H1 (cell line): ENCODE results near the gene RPGR. TPM values are rescaled to one million over a fixed set of nuclear protein-coding genes. Genes with fewer than 3 reads are reported as not detected.
A peak's percentile ranks its signal among the peaks of the same experiment; 100 is the strongest.

Source experiments
- CTCF ChIA-PET: fragments of 300-600 bp; sonication (Branson Sonifier 250); formaldehyde crosslinking; loops from one replicate; lab custom pipeline; 2021; ENCODE audit not compliant: partially characterized antibody; lab: Charles Lee
- POLR2A ChIA-PET: fragments of 300-600 bp; sonication (Branson Sonifier 250); formaldehyde crosslinking; loops from one replicate; lab custom pipeline; 2021; ENCODE audit warnings: inconsistent platforms; ENCODE audit not compliant: partially characterized antibody; lab: Charles Lee
- DNase-seq, 2 experiments: peaks; one replicate each; pipeline versions ENCODE4 v3.0.0 to v3.0.0-alpha.2; 2010 to 2022; ENCODE audit warnings: low spot score in 2 of 2, low read depth in 1 of 2, mixed read lengths in 1 of 2
- FAIRE-seq: peaks from 2 replicates; lab custom pipeline; 2011; peaks lifted over from hg19 to GRCh38; lab: Jason Lieb, UNC
- H2AFZ ChIP-seq: 2 replicates; pipeline ENCODE4 v1.8.1; 2012; ENCODE audit warnings: low read length, inconsistent platforms
- H2AK5ac ChIP-seq: 2 replicates; pipeline ENCODE4 v1.6.1; 2013; ENCODE audit warnings: low read depth, low read length
- H2BK120ac ChIP-seq: replicated peaks from 2 replicates; pipeline ENCODE3; 2013; ENCODE audit warnings: low read depth, low read length, inconsistent platforms
- H2BK12ac ChIP-seq: 2 replicates; pipeline ENCODE4 v1.6.1; 2013; ENCODE audit warnings: low read depth, low read length
- H2BK15ac ChIP-seq: 2 replicates; pipeline ENCODE4 v1.6.1; 2013; ENCODE audit warnings: low read length
- H2BK20ac ChIP-seq: 2 replicates; pipeline ENCODE4 v1.6.1; 2013; ENCODE audit warnings: low read length
- H2BK5ac ChIP-seq: 2 replicates; pipeline ENCODE4 v1.6.1; 2013; ENCODE audit warnings: low read depth, low read length
- H3K14ac ChIP-seq: 2 replicates; pipeline ENCODE4 v1.6.1; 2013; ENCODE audit warnings: inconsistent platforms; ENCODE audit not compliant: insufficient read length
- H3K18ac ChIP-seq: 2 replicates; pipeline ENCODE4 v1.6.1; 2013; ENCODE audit warnings: low read length; ENCODE audit errors: extremely low read depth
- H3K23ac ChIP-seq: 2 replicates; pipeline ENCODE4 v1.6.1; 2013; ENCODE audit warnings: inconsistent platforms; ENCODE audit not compliant: insufficient read length
- H3K23me2 ChIP-seq: 2 replicates; pipeline ENCODE4 v1.6.1; 2013; ENCODE audit warnings: low read depth, low read length
- H3K27ac ChIP-seq: 2 replicates; pipeline ENCODE4 v1.6.1; 2011; ENCODE audit warnings: low read depth, low read length, inconsistent platforms
- H3K27me3 ChIP-seq, 4 experiments: replicated peaks in 1 of 4; 1 replicate in 1 of 4; 2 replicates in 3 of 4; pipeline versions ENCODE4 v1.6.1 to v1.8.1; 2011 to 2013; ENCODE audit warnings: low read length in 3 of 4, mild to moderate bottlenecking in 3 of 4, inconsistent platforms in 2 of 4, mixed read lengths in 2 of 4, moderate library complexity in 1 of 4; ENCODE audit not compliant: control insufficient read depth in 3 of 4, insufficient read depth in 3 of 4; ENCODE audit errors: extremely low read depth in 1 of 4
- H3K36me3 ChIP-seq, 4 experiments: 2 replicates each; pipeline versions ENCODE4 v1.6.1 to v1.8.1; 2011 to 2013; ENCODE audit warnings: mild to moderate bottlenecking in 4 of 4, low read length in 3 of 4, moderate library complexity in 2 of 4, control low read depth in 1 of 4, inconsistent platforms in 1 of 4; ENCODE audit not compliant: insufficient read depth in 4 of 4, control insufficient read depth in 2 of 4
- H3K4ac ChIP-seq: replicated peaks from 2 replicates; pipeline ENCODE3; 2013; ENCODE audit warnings: low read length, low read depth, mixed read lengths, inconsistent platforms; ENCODE audit not compliant: insufficient read length
- H3K4me1 ChIP-seq, 4 experiments: replicated peaks in 1 of 4; 1 replicate in 1 of 4; 2 replicates in 3 of 4; pipeline versions ENCODE4 v1.6.1 to v1.8.1; 2011 to 2013; ENCODE audit warnings: low read length in 3 of 4, inconsistent platforms in 2 of 4, mixed read lengths in 1 of 4; ENCODE audit not compliant: insufficient read depth in 4 of 4, control insufficient read depth in 3 of 4
- H3K4me2 ChIP-seq, 2 experiments: 2 replicates each; pipeline versions ENCODE4 v1.6.1 to v1.8.1; 2011 to 2013; ENCODE audit warnings: low read depth in 2 of 2, low read length in 2 of 2, control low read depth in 1 of 2, inconsistent platforms in 1 of 2, mild to moderate bottlenecking in 1 of 2; ENCODE audit not compliant: insufficient read depth in 1 of 2
- H3K4me3 ChIP-seq, 4 experiments: fragments of 200-600, 300-600 bp in 1 of 4; sonication (generic), shearing (Covaris generic), sonication (Bioruptor Twin) in 1 of 4; 2 replicates each; pipeline versions ENCODE4 v1.5.1 to v1.8.1; 2011 to 2016; ENCODE audit warnings: low read length in 4 of 4, low read depth in 3 of 4, control low read depth in 2 of 4, inconsistent platforms in 2 of 4, mild to moderate bottlenecking in 2 of 4, mixed read lengths in 1 of 4, moderate library complexity in 1 of 4; ENCODE audit not compliant: insufficient read depth in 2 of 4; ENCODE audit errors: extremely low read depth in 1 of 4
- H3K56ac ChIP-seq: replicated peaks from 2 replicates; pipeline ENCODE3; 2013; ENCODE audit warnings: low read depth, mild to moderate bottlenecking, mixed read lengths, low read length, inconsistent platforms; ENCODE audit not compliant: insufficient read length
- H3K79me1 ChIP-seq: 2 replicates; pipeline ENCODE4 v1.6.1; 2013; ENCODE audit warnings: low read depth, low read length, control low read depth
- H3K79me2 ChIP-seq, 2 experiments: 2 replicates each; pipeline versions ENCODE4 v1.6.1 to v1.8.1; 2012 to 2013; ENCODE audit warnings: low read length in 2 of 2, mild to moderate bottlenecking in 2 of 2, inconsistent platforms in 1 of 2; ENCODE audit not compliant: insufficient read depth in 2 of 2, control insufficient read depth in 1 of 2
- H3K9ac ChIP-seq, 4 experiments: replicated peaks in 1 of 4; 1 replicate in 1 of 4; 2 replicates in 3 of 4; pipeline versions ENCODE4 v1.6.1 to v1.8.1; 2011 to 2013; ENCODE audit warnings: low read depth in 3 of 4, low read length in 3 of 4, control low read depth in 2 of 4, mild to moderate bottlenecking in 2 of 4, moderate library complexity in 2 of 4, inconsistent platforms in 1 of 4; ENCODE audit errors: extremely low read depth in 1 of 4
- H3K9me3 ChIP-seq, 2 experiments: 2 replicates each; pipeline versions ENCODE4 v1.6.1 to v1.8.1; 2012 to 2013; ENCODE audit warnings: mild to moderate bottlenecking in 2 of 2, moderate library complexity in 2 of 2, control low read depth in 1 of 2, inconsistent platforms in 1 of 2, low read depth in 1 of 2, low read length in 1 of 2, mixed read lengths in 1 of 2; ENCODE audit not compliant: insufficient read depth in 2 of 2
- H4K20me1 ChIP-seq, 2 experiments: replicated peaks in 1 of 2; 2 replicates each; pipeline versions ENCODE3 to v1.8.1; 2011 to 2013; ENCODE audit warnings: inconsistent platforms in 2 of 2, low read length in 2 of 2, mild to moderate bottlenecking in 1 of 2; ENCODE audit not compliant: insufficient read depth in 2 of 2, control insufficient read depth in 1 of 2
- H4K5ac ChIP-seq: 2 replicates; pipeline ENCODE4 v1.6.1; 2013; ENCODE audit warnings: low read length, low read depth, mixed read lengths, inconsistent platforms; ENCODE audit not compliant: insufficient read length
- H4K8ac ChIP-seq: 2 replicates; pipeline ENCODE4 v1.8.0; 2013; ENCODE audit warnings: mild to moderate bottlenecking, moderate library complexity, low read length, inconsistent platforms; ENCODE audit not compliant: insufficient read depth; ENCODE audit errors: extremely low read depth
- H4K91ac ChIP-seq: replicated peaks from 2 replicates; pipeline ENCODE3; 2013; ENCODE audit warnings: low read length, mixed read lengths, inconsistent platforms; ENCODE audit not compliant: insufficient read length
- CTCF ChIP-seq, 3 experiments: IDR thresholded peaks; 1 replicate in 2 of 3; 2 replicates in 1 of 3; pipeline versions ENCODE4 v1.5.1 to v1.6.1; 2011; ENCODE audit warnings: low read length in 3 of 3, mild to moderate bottlenecking in 3 of 3, inconsistent platforms in 2 of 3, low read depth in 1 of 3, moderate library complexity in 1 of 3; ENCODE audit not compliant: insufficient read depth in 1 of 3; ENCODE audit errors: control extremely low read depth in 1 of 3
- RAD21 ChIP-seq, 2 experiments: IDR thresholded peaks in 1 of 2; conservative IDR thresholded peaks in 1 of 2; 2 replicates each; pipeline ENCODE4 v1.6.1; 2011; ENCODE audit warnings: low read depth in 2 of 2, low read length in 2 of 2, improper control_type of control experiment in 1 of 2, inconsistent platforms in 1 of 2, mild to moderate bottlenecking in 1 of 2, moderate library complexity in 1 of 2
- RNF2 ChIP-seq: fragments of 200-900, 300-1000 bp; sonication (generic); IDR thresholded peaks from 2 replicates; pipeline ENCODE4 v1.7.1; 2016; ENCODE audit warnings: borderline replicate concordance, low read depth, mild to moderate bottlenecking, antibody characterized with exemption, low read length; ENCODE audit not compliant: poor library complexity, severe bottlenecking; ENCODE audit errors: missing control alignments
- WGBS, 2 experiments: shearing (Covaris generic) in 1 of 2; methylation state at CpG; one replicate each; pipeline versions ENCODE4 v1.1.6 to v1.1.7; 2013 to 2015; ENCODE audit warnings: low lambda C conversion rate in 2 of 2, mixed read lengths in 2 of 2, inconsistent platforms in 1 of 2, low coverage in 1 of 2, missing lambda C conversion rate in 1 of 2; ENCODE audit not compliant: insufficient replicate concordance in 2 of 2, insufficient coverage in 1 of 2, insufficient read length in 1 of 2; ENCODE audit errors: extremely low coverage in 1 of 2, missing lambda C conversion rate in 1 of 2; 5-methylcytosine and 5-hydroxymethylcytosine counted together
- polyA plus RNA-seq, 7 experiments: library from polyadenylated mRNA; depleted of rRNA in 3 of 7; stranded (reverse) in 5 of 7; unstranded in 2 of 7; fragments of >200 nt in 5 of 7; fragments of 200-250 nt in 2 of 7; gene quantifications; 1 replicate in 5 of 7; 2 replicates in 1 of 7; 4 replicates in 1 of 7; pipeline versions ENCODE4 v1.2.1 to v1.2.3, GENCODE V29; 2011 to 2013; ENCODE audit warnings: missing spikeins in 2 of 7, mixed read lengths in 2 of 7
- total RNA-seq: library from RNA; stranded (reverse); fragmentation: NEBNext Ultra II Directional; extraction: Animal tissue kit (Norgen Biotek cat#: 25700); gene quantifications from 2 replicates; pipeline ENCODE4 v1.2.1, GENCODE V29; 2021

RPGR gene
- total and polyA plus RNA-seq, 2 of the 8 experiments (the other 6 are each of a cell fraction or from before 2014, with no cell fraction given) = 1.6 to 10.0 TPM

GRCh38 chrX:38260231-38260630 is 67.1 kb downstream of the RPGR start:
- no peaks in the 10 kb centered on the region for H3K9me3 ChIP-seq
- H2AFZ ChIP-seq = no peak overlapping the region
- no peaks in the 10 kb centered on the region for H3K4me1 ChIP-seq
- FAIRE-seq (no peak), DNase-seq (peak in 1 of 2 experiments; percentile 43)
- H4K20me1 ChIP-seq = no peaks in the 10 kb centered on the region
- no peak overlapping the region for H4K8ac ChIP-seq
- H2BK5ac ChIP-seq = no peak overlapping the region
- H2BK20ac ChIP-seq = no peak overlapping the region
- no peak overlapping the region for H3K4me2 ChIP-seq
- no peak overlapping the region for H3K9ac ChIP-seq
- no peak overlapping the region for H2BK15ac ChIP-seq
- H4K91ac ChIP-seq = no peak overlapping the region
- H4K5ac ChIP-seq = no peak overlapping the region
- no peak overlapping the region for H3K27ac ChIP-seq
- H2BK120ac ChIP-seq = no peak overlapping the region
- 47% methylated on average over 4 of the region's 4 CpGs; no CpG with 5 or more reads in 1 of the 2 experiments for WGBS, 2 experiments
- no peaks in the 10 kb centered on the region for H3K79me2 ChIP-seq
- no peak overlapping the region for H3K14ac ChIP-seq
- H3K4ac ChIP-seq = no peak overlapping the region
- no peak overlapping the region for H3K23ac ChIP-seq
- POLR2A ChIA-PET = no interaction called here
- H3K23me2 ChIP-seq = no peaks in the 10 kb centered on the region
- no peaks in the 10 kb centered on the region for H3K36me3 ChIP-seq
- no peak overlapping the region for H3K56ac ChIP-seq
- H3K4me3 ChIP-seq = no peak overlapping the region
- no peaks in the 10 kb centered on the region for H3K27me3 ChIP-seq
- no peak overlapping the region for H2AK5ac ChIP-seq
- no peak overlapping the region for H2BK12ac ChIP-seq
- TF ChIP-seq RNF2 (no peak), CTCF (IDR thresholded peaks at IDR 0.05; ENCODE audit: control extremely low read depth in 1 of 3, insufficient read depth in 1 of 3, low read depth in 1 of 3, low read length in 3 of 3) (peak in 2 of 3 experiments; percentile 49 to 58; a peak in 3 of 4 replicates), RAD21 (IDR thresholded peaks at IDR 0.05 in 1 of 2, conservative IDR thresholded peaks at IDR 0.05 in 1 of 2; ENCODE audit: low read depth in 2 of 2, low read length in 2 of 2) (peak; percentile 54 to 62)
- no peak overlapping the region for H3K18ac ChIP-seq
- CTCF ChIA-PET = interaction anchor here (0.9 to 5.0 kb wide), 12 partner anchors 11 to 74 kb away, joined by 3 to 25 read pairs (median 4); partner anchors contain the start of gene RPGR
- H3K79me1 ChIP-seq = no peaks in the 10 kb centered on the region
